ENCODE measurements around the gene SHROOM4. TPM values are rescaled to one million over a fixed set of nuclear protein-coding genes. Genes with fewer than 3 reads are reported as not detected.

The SHROOM4 gene
- total RNA-seq, 1 donor from 2014 or later: 10.2 TPM

- DNase-seq: no peak
Measured at GRCh38 chrX:50778272-50778671, 35.7 kb downstream of the SHROOM4 start.

- no peak for DNase-seq
Measured at GRCh38 chrX:50776248-50776647, 37.7 kb downstream of the SHROOM4 start.

GRCh38 chrX:50771382-50771781, 42.6 kb downstream of the SHROOM4 start:
- no peak for DNase-seq

- DNase-seq: peak; percentile 61
Measured at GRCh38 chrX:50770702-50771101, 43.3 kb downstream of the SHROOM4 start.

- DNase-seq: no peak
Measured at GRCh38 chrX:50769389-50770063, 44.5 kb downstream of the SHROOM4 start.

GRCh38 chrX:50768801-50769200, 45.2 kb downstream of the SHROOM4 start:
- DNase-seq: no peak

- no peak for DNase-seq
Measured at GRCh38 chrX:50765986-50766385, 48.0 kb downstream of the SHROOM4 start.

GRCh38 chrX:50762578-50762977, 51.4 kb downstream of the SHROOM4 start:
- no peak for DNase-seq

GRCh38 chrX:50756276-50756675, 57.7 kb downstream of the SHROOM4 start:
- DNase-seq: no peak

GRCh38 chrX:50751091-50751490, 62.9 kb downstream of the SHROOM4 start:
- DNase-seq: no peak

GRCh38 chrX:50747471-50747900, 66.5 kb downstream of the SHROOM4 start:
- peak; percentile 34 for DNase-seq

- DNase-seq: no peak
Measured at GRCh38 chrX:50736656-50737055, 77.3 kb downstream of the SHROOM4 start.

- DNase-seq: no peak
Measured at GRCh38 chrX:50726296-50726695, 87.7 kb downstream of the SHROOM4 start.

- DNase-seq: no peak
Measured at GRCh38 chrX:50725310-50725709, 88.7 kb downstream of the SHROOM4 start.

GRCh38 chrX:50723006-50723405, 91.0 kb downstream of the SHROOM4 start:
- DNase-seq: no peak

GRCh38 chrX:50721764-50722521, 92.1 kb downstream of the SHROOM4 start:
- peak; percentile 22 for DNase-seq

- DNase-seq: peak; percentile 18
Measured at GRCh38 chrX:50719614-50720013, 94.4 kb downstream of the SHROOM4 start.

GRCh38 chrX:50718776-50719175, 95.2 kb downstream of the SHROOM4 start:
- peak; percentile 16 for DNase-seq

- no peak for DNase-seq
Measured at GRCh38 chrX:50716706-50717105, 97.3 kb downstream of the SHROOM4 start.

- DNase-seq: no peak
Measured at GRCh38 chrX:50712777-50713176, 101.2 kb downstream of the SHROOM4 start.

GRCh38 chrX:50711907-50712306, 102.1 kb downstream of the SHROOM4 start:
- DNase-seq: no peak

GRCh38 chrX:50707955-50708699, 105.9 kb downstream of the SHROOM4 start:
- no peak for DNase-seq

GRCh38 chrX:50707405-50707804, 106.6 kb downstream of the SHROOM4 start:
- DNase-seq: no peak
